ENCODE results near the gene MRPS18A. TPM values are rescaled to one million over a fixed set of nuclear protein-coding genes. Genes with fewer than 3 reads are reported as not detected.

The MRPS18A gene
- total RNA-seq, 1 experiment from 2014 or later, result 102 TPM

Other genes starting within 250 kb of the MRPS18A start
- 0.33 and 0.42 TPM in 2 replicates for gene DLK2, start 232.2 kb downstream of the MRPS18A start, total RNA-seq (2014; rRNA removed; shearing (Covaris generic))
- 25.3 and 25.5 TPM in 2 replicates for gene TJAP1, start 210.2 kb downstream of the MRPS18A start, total RNA-seq (2014; rRNA removed; shearing (Covaris generic))
- gene LRRC73, start 177.4 kb downstream of the MRPS18A start, total RNA-seq (2014; rRNA removed; shearing (Covaris generic)), result 0.26 TPM in 1 of 2 replicates, not detected in the other
- 92.9 and 102 TPM in 2 replicates for gene YIPF3, start 170.9 kb downstream of the MRPS18A start, total RNA-seq (2014; rRNA removed; shearing (Covaris generic))
- gene POLR1C, start 170.7 kb downstream of the MRPS18A start, total RNA-seq (2014; rRNA removed; shearing (Covaris generic)), result 40.3 and 40.8 TPM in 2 replicates
- gene XPO5, start 111.8 kb downstream of the MRPS18A start, total RNA-seq (2014; rRNA removed; shearing (Covaris generic)), result 70.9 and 78.3 TPM in 2 replicates
- 4.7 and 5.0 TPM in 2 replicates for gene POLH, start 111.6 kb downstream of the MRPS18A start, total RNA-seq (2014; rRNA removed; shearing (Covaris generic))
- gene GTPBP2, start 58.5 kb downstream of the MRPS18A start, total RNA-seq (2014; rRNA removed; shearing (Covaris generic)), result 59.0 and 64.2 TPM in 2 replicates
- gene MAD2L1BP, start 52.0 kb downstream of the MRPS18A start, total RNA-seq (2014; rRNA removed; shearing (Covaris generic)), result 40.0 and 46.5 TPM in 2 replicates
- gene RSPH9, start 42.8 kb downstream of the MRPS18A start, total RNA-seq (2014; rRNA removed; shearing (Covaris generic)), result 0.07 TPM in 1 of 2 replicates, not detected in the other
- 32.1 and 39.6 TPM in 2 replicates for gene VEGFA, start 82.4 kb upstream of the MRPS18A start, total RNA-seq (2014; rRNA removed; shearing (Covaris generic))

Data from H7 (cell line).